Measurements from ENCODE around the gene SGF29. TPM values are rescaled to one million over a fixed set of nuclear protein-coding genes. Genes with fewer than 3 reads are reported as not detected.

SGF29 gene
- total and polyA plus RNA-seq, 2 of the 8 experiments (the other 6 are each of a cell fraction or from before 2014, with no cell fraction given), result 3.1 to 22.7 TPM

- no peak overlapping the region for H4K5ac ChIP-seq (ENCODE audit: insufficient read length, low read depth, low read length)
- no peak overlapping the region for H3K23ac ChIP-seq (ENCODE audit: insufficient read length)
- POLR2A ChIA-PET (ENCODE audit: partially characterized antibody), result no interaction called here
- no peak overlapping the region for H2BK120ac ChIP-seq (replicated peaks; ENCODE audit: low read depth, low read length)
- no peaks in the 10 kb centered on the region for H4K20me1 ChIP-seq (replicated peaks in 1 of 2; ENCODE audit: control insufficient read depth in 1 of 2, insufficient read depth in 2 of 2, low read length in 2 of 2)
- no peaks in the 10 kb centered on the region for H3K23me2 ChIP-seq (ENCODE audit: low read depth, low read length)
- no peak overlapping the region for H3K4me3 ChIP-seq (ENCODE audit: extremely low read depth in 1 of 4, insufficient read depth in 2 of 4, low read depth in 3 of 4, low read length in 4 of 4)
- H3K4ac ChIP-seq (replicated peaks; ENCODE audit: insufficient read length, low read depth, low read length), result no peak overlapping the region
- H3K27me3 ChIP-seq (replicated peaks in 1 of 4; ENCODE audit: control insufficient read depth in 3 of 4, extremely low read depth in 1 of 4, insufficient read depth in 3 of 4, low read length in 3 of 4), result no peaks in the 10 kb centered on the region
- H3K9ac ChIP-seq (replicated peaks in 1 of 4; ENCODE audit: extremely low read depth in 1 of 4, low read depth in 3 of 4, low read length in 3 of 4), result no peak overlapping the region
- TF ChIP-seq EZH2 (IDR thresholded peaks at IDR 0.05; ENCODE audit: low read depth, low read length, severe bottlenecking) (no peak), JUND (IDR thresholded peaks at IDR 0.05; ENCODE audit: low read length) (no peak), GTF2F1 (IDR thresholded peaks at IDR 0.05; ENCODE audit: borderline replicate concordance, low read depth, low read length) (no peak), EGR1 (IDR thresholded peaks at IDR 0.05; ENCODE audit: borderline replicate concordance, low read depth, low read length) (no peak), KDM4A (IDR thresholded peaks at IDR 0.05; ENCODE audit: low read depth, low read length, severe bottlenecking) (no peak), TEAD4 (IDR thresholded peaks at IDR 0.05; ENCODE audit: low read depth, low read length) (no peak), SAP30 (IDR thresholded peaks at IDR 0.05; ENCODE audit: insufficient read depth, insufficient replicate concordance, low read length) (no peak), RNF2 (IDR thresholded peaks at IDR 0.05; ENCODE audit: borderline replicate concordance, low read depth, low read length, missing control alignments, poor library complexity, severe bottlenecking) (no peak), KDM5A (IDR thresholded peaks at IDR 0.05; ENCODE audit: low read length) (no peak), BACH1 (IDR thresholded peaks at IDR 0.05; ENCODE audit: low read length) (no peak)
- TF ChIP-seq, protein P1, sequence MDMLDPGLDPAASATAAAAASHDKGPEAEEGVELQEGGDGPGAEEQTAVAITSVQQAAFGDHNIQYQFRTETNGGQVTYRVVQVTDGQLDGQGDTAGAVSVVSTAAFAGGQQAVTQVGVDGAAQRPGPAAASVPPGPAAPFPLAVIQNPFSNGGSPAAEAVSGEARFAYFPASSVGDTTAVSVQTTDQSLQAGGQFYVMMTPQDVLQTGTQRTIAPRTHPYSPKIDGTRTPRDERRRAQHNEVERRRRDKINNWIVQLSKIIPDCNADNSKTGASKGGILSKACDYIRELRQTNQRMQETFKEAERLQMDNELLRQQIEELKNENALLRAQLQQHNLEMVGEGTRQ (IDR thresholded peaks at IDR 0.05; ENCODE audit: low read length), result no peak
- CTCF ChIA-PET (ENCODE audit: partially characterized antibody), result interaction anchor here (1.0 to 1.7 kb wide), 2 partner anchors 15 to 60 kb away, joined by 3 to 4 read pairs; no protein-coding TSS in a partner anchor
- no peak overlapping the region for H2BK15ac ChIP-seq (ENCODE audit: low read length)
- H2BK12ac ChIP-seq (ENCODE audit: low read depth, low read length), result no peak overlapping the region
- DNase-seq (ENCODE audit: low read depth in 1 of 2, low spot score in 2 of 2) (no peak), FAIRE-seq (no peak)
- H4K8ac ChIP-seq (ENCODE audit: extremely low read depth, insufficient read depth, low read length), result no peak overlapping the region
- H3K14ac ChIP-seq (ENCODE audit: insufficient read length), result no peak overlapping the region
- 77% methylated on average over 5 of the region's 5 CpGs; no CpG with 5 or more reads in 1 of the 2 experiments for WGBS, 2 experiments (ENCODE audit: extremely low coverage in 1 of 2, insufficient coverage in 1 of 2, insufficient read length in 1 of 2, insufficient replicate concordance in 2 of 2, low coverage in 1 of 2, low lambda C conversion rate in 2 of 2, missing lambda C conversion rate in 1 of 2)
- H3K36me3 ChIP-seq (ENCODE audit: control insufficient read depth in 2 of 4, insufficient read depth in 4 of 4, low read length in 3 of 4), result no peaks in the 10 kb centered on the region
- H3K79me1 ChIP-seq (ENCODE audit: low read depth, low read length), result no peaks in the 10 kb centered on the region
- H3K79me2 ChIP-seq (ENCODE audit: control insufficient read depth in 1 of 2, insufficient read depth in 2 of 2, low read length in 2 of 2), result no peaks in the 10 kb centered on the region
- H3K4me2 ChIP-seq (ENCODE audit: insufficient read depth in 1 of 2, low read depth in 2 of 2, low read length in 2 of 2), result no peak overlapping the region
- H2BK5ac ChIP-seq (ENCODE audit: low read depth, low read length), result no peak overlapping the region
- H2AK5ac ChIP-seq (ENCODE audit: low read depth, low read length), result no peak overlapping the region
- H3K4me1 ChIP-seq (replicated peaks in 1 of 4; ENCODE audit: control insufficient read depth in 3 of 4, insufficient read depth in 4 of 4, low read length in 3 of 4), result peaks cover 0 to 4% (median 1%) of the 10 kb centered on the region in 4 experiments; a peak in 2 of 7 replicates
- H3K18ac ChIP-seq (ENCODE audit: extremely low read depth, low read length), result no peak overlapping the region
- H3K56ac ChIP-seq (replicated peaks; ENCODE audit: insufficient read length, low read depth, low read length), result no peak overlapping the region
- no peaks in the 10 kb centered on the region for H3K9me3 ChIP-seq (ENCODE audit: insufficient read depth in 2 of 2, low read depth in 1 of 2, low read length in 1 of 2)
- H3K27ac ChIP-seq (ENCODE audit: low read depth, low read length), result no peak overlapping the region
- no peak overlapping the region for H4K91ac ChIP-seq (replicated peaks; ENCODE audit: insufficient read length, low read length)
- no peak overlapping the region for H2AFZ ChIP-seq (ENCODE audit: low read length)
- no peak overlapping the region for H2BK20ac ChIP-seq (ENCODE audit: low read length)
Observed at GRCh38 chr16:28534542-28535373, 19.0 kb upstream of the SGF29 start.

All from H1 (cell line).